Upper lobe of right lung (tissue), 1 donor: Measurements from ENCODE around the gene PTMS. TPM values are rescaled to one million over a fixed set of nuclear protein-coding genes. Genes with fewer than 3 reads are reported as not detected.

Experiments
- ATAC-seq: fragments of 200-7000 bp; cut with Tn5 transposase; one replicate; pipeline ENCODE4 v1.9.1; 2020; ENCODE audit warnings: mild to moderate bottlenecking, moderate library complexity
- DNase-seq: peaks from one replicate; pipeline ENCODE4 v3.0.0-alpha.2; 2020
- H3K27ac ChIP-seq: fragments of 200-600 bp; one replicate; pipeline ENCODE4 v1.8.0; 2022
- H3K27me3 ChIP-seq: fragments of 200-600 bp; one replicate; pipeline ENCODE4 v1.8.0; 2022; ENCODE audit warnings: mild to moderate bottlenecking
- H3K36me3 ChIP-seq: fragments of 200-600 bp; one replicate; pipeline ENCODE4 v1.8.0; 2022
- H3K4me1 ChIP-seq: fragments of 200-600 bp; one replicate; pipeline ENCODE4 v1.8.0; 2022
- H3K4me3 ChIP-seq: fragments of 200-600 bp; one replicate; pipeline ENCODE4 v1.8.0; 2022; ENCODE audit warnings: mild to moderate bottlenecking
- H3K9me3 ChIP-seq: fragments of 200-600 bp; one replicate; pipeline ENCODE4 v1.8.0; 2022
- intact Hi-C: fragments of 100-400 bp; cut with DNase I; formaldehyde crosslinking; loops from one replicate; pipeline ENCODE4 v1.11.0; 2022
- total RNA-seq: library from RNA; stranded (reverse); fragmentation: NEBNext Ultra II Directional; extraction: Animal tissue kit (Norgen Biotek cat#: 25700); gene quantifications from one replicate; pipeline ENCODE4 v1.2.1, GENCODE V29; 2021
- TF ChIP-seq, protein P1 (sequence below): fragments of 200-600 bp; IDR thresholded peaks from one replicate; pipeline ENCODE4 v1.8.0; 2022; ENCODE audit warnings: antibody characterized with exemption
- donor health status: DM: no; HTN: yes; CAD: no; lungs with severe emphysema.

Gene PTMS
- total RNA-seq, 1 donor from 2014 or later: 323 TPM

DNA sequence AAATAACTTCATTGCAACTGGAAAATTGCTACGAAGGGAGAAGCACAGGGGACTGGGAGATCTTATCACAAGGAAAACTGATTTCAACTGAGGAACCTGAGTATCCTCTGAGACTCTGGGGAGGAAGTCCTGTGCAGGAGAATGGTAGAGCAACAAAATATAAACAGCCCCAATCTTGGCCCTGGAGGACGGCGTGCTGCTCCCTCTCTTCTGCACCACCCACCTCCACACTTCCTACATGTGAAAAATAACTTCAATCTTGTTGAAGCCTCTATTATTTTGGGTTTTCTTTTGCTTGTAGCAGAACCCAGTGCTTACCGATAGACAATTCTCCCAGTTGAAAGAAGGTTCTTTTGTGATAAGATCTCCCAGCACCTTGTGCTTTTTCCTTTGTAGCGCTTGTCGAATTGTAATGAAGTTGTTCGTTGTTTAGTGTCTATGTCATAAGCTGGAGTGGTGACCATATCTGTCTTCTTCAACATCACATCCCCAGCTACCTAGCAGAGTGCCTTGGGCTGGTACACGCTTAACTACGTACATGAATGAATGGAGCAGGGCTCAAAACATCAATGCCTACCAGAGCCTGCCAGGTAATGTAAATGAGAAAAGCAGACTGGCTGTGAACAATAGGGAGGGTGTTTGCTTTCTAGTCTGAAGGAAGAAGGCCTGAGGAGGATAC is 20.4 kb downstream of the PTMS start:
- Histone ChIP-seq H3K4me1 (peaks cover 22% of the 10 kb centered on the region), H3K27ac (no peak overlapping the region), H3K9me3 (no peaks in the 10 kb centered on the region), H3K4me3 (no peak overlapping the region), H3K36me3 (no peaks in the 10 kb centered on the region), H3K27me3 (no peaks in the 10 kb centered on the region)
- no peak for ATAC-seq
- no peak for DNase-seq
- TF ChIP-seq, protein P1, sequence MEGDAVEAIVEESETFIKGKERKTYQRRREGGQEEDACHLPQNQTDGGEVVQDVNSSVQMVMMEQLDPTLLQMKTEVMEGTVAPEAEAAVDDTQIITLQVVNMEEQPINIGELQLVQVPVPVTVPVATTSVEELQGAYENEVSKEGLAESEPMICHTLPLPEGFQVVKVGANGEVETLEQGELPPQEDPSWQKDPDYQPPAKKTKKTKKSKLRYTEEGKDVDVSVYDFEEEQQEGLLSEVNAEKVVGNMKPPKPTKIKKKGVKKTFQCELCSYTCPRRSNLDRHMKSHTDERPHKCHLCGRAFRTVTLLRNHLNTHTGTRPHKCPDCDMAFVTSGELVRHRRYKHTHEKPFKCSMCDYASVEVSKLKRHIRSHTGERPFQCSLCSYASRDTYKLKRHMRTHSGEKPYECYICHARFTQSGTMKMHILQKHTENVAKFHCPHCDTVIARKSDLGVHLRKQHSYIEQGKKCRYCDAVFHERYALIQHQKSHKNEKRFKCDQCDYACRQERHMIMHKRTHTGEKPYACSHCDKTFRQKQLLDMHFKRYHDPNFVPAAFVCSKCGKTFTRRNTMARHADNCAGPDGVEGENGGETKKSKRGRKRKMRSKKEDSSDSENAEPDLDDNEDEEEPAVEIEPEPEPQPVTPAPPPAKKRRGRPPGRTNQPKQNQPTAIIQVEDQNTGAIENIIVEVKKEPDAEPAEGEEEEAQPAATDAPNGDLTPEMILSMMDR: no peak
- intact Hi-C loops: no loop called here

DNA sequence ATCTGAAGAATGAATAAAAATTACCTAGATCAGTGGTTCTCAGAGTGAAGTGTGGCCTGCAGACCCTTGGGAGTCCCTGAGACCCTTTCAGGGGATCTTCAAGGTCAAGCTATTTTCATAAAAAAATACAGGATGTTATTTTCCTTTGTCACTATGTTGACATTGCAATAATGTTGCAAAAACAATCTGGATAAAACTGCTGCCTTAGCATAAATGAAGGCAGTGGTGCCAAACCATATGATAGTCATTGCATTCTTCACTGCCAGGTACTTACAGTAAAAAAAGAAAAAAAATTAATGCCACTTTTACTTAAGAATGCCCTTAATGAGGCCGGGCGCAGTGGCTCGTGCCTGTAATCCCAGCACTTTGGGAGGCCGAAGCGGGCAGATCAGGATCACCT is 21.1 kb downstream of the PTMS start:
- ATAC-seq (no peak), DNase-seq (no peak)
- TF ChIP-seq, protein P1: no peak
- Histone ChIP-seq H3K36me3 (no peaks in the 10 kb centered on the region), H3K27ac (no peak overlapping the region), H3K4me1 (peaks cover 26% of the 10 kb centered on the region), H3K9me3 (no peaks in the 10 kb centered on the region), H3K27me3 (no peaks in the 10 kb centered on the region), H3K4me3 (no peak overlapping the region)
- intact Hi-C loops: no loop called here

DNA sequence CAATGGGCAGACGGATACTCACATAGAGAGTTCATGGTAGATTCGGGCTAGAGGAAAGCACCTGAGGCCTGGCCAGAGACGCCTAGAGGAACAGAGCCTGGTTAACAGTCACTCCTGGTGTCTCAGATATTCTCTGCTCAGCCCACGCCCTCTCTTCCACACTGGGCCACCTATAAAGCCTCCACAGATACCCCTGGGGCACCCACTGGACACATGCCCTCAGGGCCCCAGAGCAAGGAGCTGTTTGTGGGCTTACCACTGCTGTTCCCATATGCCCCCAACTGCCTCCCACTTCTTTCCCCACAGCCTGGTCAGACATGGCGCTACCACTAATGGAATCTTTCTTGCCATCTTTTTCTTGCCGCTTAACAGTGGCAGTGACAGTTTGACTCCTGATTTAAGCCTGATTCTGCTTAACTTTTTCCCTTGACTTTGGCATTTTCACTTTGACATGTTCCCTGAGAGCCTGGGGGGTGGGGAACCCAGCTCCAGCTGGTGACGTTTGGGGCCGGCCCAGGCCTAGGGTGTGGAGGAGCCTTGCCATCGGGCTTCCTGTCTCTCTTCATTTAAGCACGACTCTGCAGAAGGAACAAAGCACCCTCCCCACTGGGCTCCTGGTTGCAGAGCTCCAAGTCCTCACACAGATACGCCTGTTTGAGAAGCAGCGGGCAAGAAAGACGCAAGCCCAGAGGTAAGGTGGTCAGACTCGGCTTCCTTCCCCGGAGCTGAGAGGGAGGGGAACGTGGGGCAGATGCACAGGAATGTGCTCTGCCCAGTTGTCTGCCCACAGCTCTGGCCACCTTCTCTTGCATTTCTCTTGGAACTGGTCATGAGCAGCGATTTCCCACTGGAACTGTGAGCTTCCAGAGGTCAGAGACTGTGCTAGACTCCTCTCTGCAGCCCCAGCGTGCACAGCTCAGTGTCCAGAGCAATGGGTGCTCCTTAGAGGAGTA is 23.1 kb downstream of the PTMS start, which contains the start of gene CD4:
Gene CD4, plus strand, starts transcription at position 557 of the 953 bp plus-strand sequence. CDS start 10,611 bp downstream, outside the sequence.
- Histone ChIP-seq H3K36me3 (no peaks in the 10 kb centered on the region), H3K9me3 (no peaks in the 10 kb centered on the region), H3K4me1 (peaks cover 36% of the 10 kb centered on the region), H3K4me3 (peak within 1 kb of the TSS; percentile 55), H3K27me3 (no peaks in the 10 kb centered on the region), H3K27ac (peak within 1 kb of the TSS; percentile 85)
- TF ChIP-seq, protein P1: no peak
- ATAC-seq (peak; percentile 83), DNase-seq (peak; percentile 78)
- intact Hi-C loops: no loop called here

DNA sequence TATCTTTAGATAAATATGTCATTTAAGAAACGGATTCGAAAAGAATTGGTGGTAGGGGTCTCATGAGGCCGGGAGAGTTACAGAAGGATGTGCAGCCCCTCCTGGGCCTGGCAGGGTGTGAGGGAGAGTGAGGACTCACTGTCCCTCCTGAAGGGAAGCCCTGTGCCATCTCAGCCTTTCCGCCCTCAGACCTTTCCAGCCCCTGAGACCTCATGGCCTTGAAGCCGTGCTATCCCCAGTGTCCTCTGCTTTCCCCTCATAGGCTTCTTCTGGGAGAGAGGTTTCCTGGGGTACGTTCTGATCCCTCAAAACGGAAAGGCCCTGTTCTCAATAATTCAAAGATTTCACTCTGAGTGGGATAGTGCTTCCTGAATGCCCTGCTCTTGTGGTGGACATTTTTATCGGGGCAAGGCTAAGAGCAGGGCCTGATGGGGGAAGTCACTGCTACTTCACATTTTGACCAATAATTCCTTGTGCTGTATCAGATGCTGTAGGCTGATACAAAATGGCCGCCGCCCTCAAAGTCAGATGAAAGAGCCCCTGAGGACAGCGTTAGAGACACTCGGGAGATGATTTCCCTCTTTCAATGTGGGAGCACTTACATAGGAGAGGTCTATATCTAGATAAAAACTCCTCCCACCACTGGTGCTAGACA is 24.5 kb downstream of the PTMS start:
- Histone ChIP-seq H3K9me3 (no peaks in the 10 kb centered on the region), H3K27me3 (no peaks in the 10 kb centered on the region), H3K4me3 (peak overlapping the region; percentile 55), H3K4me1 (peaks cover 36% of the 10 kb centered on the region), H3K27ac (peak overlapping the region; percentile 85), H3K36me3 (peaks cover 7% of the 10 kb centered on the region)
- DNase-seq: no peak
- TF ChIP-seq, protein P1: no peak
- peak; percentile 30 for ATAC-seq
- intact Hi-C loops: no loop called here

DNA sequence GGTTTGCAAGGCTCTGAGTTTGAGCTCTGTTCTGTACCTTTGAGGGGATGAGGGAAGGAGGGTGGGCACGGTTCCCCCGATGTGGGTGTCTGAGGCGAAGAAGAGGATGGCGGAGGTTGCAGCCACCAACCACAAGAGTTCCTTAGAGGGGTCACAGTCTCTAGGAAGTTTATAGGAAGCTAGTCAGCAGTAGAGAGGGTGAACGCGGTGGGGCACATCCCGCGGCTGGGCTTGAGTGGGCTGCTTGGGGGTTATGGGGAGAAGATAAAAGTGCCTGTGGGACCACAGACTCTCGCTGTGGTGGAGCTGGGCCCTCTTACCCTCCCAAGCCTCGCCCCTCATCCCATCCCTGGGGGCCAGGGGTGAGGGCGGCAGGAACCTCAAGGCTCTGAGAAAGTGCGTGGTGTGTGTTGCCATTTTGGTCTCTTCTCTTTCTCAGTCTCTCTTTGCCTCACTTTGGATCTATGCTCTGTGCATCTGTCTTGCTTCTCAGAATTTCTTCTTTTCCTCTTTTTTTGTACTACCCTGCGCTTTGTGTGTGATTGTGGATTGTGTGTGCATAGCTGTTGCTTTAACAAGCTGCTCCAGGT is 25.9 kb downstream of the PTMS start:
- ATAC-seq: peak; percentile 3
- H3K27ac ChIP-seq: peak overlapping the region; percentile 82

More for the DNA sequence above, 25.9 kb downstream of the PTMS start:
- DNase-seq: no peak
- H3K9me3 ChIP-seq: no peaks in the 10 kb centered on the region
- no peaks in the 10 kb centered on the region for H3K27me3 ChIP-seq
- intact Hi-C loops: no loop called here
- H3K36me3 ChIP-seq: peaks cover 8% of the 10 kb centered on the region
- TF ChIP-seq, protein P1: no peak
- H3K4me1 ChIP-seq: peaks cover 33% of the 10 kb centered on the region
- peak overlapping the region; percentile 55 for H3K4me3 ChIP-seq
